ENCODE results near the gene SKAP2.

GRCh38 chr7:26683277-26683676 lies 181.1 kb downstream of the SKAP2 start:
- no peak for TF ChIP-seq POLR2A (IDR thresholded peaks at IDR 0.05; ENCODE audit: low read length)
- TF ChIP-seq GATA1 (IDR thresholded peaks at IDR 0.05; ENCODE audit: low read depth, low read length): no peak

Data from erythroblast (primary cell).